ENCODE results near the gene FMR1NB. TPM values are rescaled to one million over a fixed set of nuclear protein-coding genes. Genes with fewer than 3 reads are reported as not detected.

Gene FMR1NB, protein sequence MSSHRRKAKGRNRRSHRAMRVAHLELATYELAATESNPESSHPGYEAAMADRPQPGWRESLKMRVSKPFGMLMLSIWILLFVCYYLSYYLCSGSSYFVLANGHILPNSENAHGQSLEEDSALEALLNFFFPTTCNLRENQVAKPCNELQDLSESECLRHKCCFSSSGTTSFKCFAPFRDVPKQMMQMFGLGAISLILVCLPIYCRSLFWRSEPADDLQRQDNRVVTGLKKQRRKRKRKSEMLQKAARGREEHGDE
- total RNA-seq = not detected
- polyA plus RNA-seq = not detected
- long read RNA-seq, donor 1 = 0 reads
- long read RNA-seq, donor 2 = 0 reads

DNA sequence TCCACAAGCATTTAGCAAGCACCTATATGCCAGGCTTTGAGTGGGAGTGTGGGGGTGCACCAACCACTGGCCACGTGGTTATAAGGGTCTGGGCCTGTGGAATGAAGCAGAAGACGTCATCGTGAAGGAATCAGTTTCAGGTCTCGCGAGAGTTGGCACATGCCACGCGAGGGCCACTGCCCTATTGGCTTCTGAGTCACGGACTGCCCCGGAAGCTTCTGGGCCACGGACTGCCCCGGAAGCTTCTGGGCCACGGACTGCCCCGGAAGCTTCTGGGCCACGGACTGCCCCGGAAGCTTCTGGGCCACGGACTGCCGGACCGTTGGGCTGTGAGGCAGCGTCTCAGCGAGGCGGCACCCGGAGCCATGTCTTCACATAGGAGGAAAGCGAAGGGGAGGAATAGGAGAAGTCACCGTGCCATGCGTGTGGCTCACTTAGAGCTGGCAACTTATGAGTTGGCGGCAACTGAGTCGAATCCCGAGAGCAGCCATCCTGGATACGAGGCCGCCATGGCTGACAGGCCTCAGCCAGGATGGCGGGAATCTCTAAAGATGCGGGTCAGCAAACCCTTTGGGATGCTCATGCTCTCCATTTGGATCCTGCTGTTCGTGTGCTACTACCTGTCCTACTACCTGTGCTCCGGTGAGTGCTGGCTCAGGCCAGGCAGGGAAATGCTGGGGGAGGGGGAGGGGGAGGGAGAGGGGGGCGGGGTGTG lies at the start of gene FMR1NB:
FMR1NB (plus strand) TSS at position 300 of the 715 bp plus-strand sequence; CDS start at position 366, 66 bp downstream.
- DNase-seq = no peak
- no peak within 1 kb of the TSS for H3K27ac ChIP-seq

DNA sequence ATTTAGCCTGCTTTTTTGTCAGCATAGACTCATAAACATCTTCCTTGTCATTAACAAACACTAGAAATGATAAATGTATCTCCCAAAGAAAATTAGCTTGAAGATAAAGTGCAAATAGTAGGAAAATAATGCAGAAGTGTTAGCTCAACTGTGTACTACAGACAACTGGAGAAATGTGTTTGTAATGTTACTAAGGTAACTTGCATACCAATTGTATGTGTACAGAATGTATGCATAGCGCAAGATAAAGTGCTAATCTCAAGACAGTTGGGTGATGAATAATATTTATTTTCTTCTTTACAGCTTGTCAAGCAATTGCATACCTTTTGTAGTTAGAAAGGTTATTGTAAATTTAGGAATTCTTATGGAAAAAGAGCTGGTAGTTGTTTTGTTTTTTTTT lies 47.3 kb upstream of the FMR1NB start:
- Histone ChIP-seq H3K9me3 (no peaks in the 10 kb centered on the region), H3K27me3 (ENCODE audit: insufficient read depth in 3 of 3, low read length in 2 of 3) (no peaks in the 10 kb centered on the region), H3K4me1 (no peaks in the 10 kb centered on the region), H3K36me3 (ENCODE audit: insufficient read depth in 1 of 2, low read depth in 1 of 2) (peaks cover 3 to 66% of the 10 kb centered on the region in 2 donors), H3K27ac (no peak overlapping the region), H3K4me3 (no peak overlapping the region)
- intact Hi-C loops (cut with DNase I) = no loop called here
- TF ChIP-seq, protein P1, sequence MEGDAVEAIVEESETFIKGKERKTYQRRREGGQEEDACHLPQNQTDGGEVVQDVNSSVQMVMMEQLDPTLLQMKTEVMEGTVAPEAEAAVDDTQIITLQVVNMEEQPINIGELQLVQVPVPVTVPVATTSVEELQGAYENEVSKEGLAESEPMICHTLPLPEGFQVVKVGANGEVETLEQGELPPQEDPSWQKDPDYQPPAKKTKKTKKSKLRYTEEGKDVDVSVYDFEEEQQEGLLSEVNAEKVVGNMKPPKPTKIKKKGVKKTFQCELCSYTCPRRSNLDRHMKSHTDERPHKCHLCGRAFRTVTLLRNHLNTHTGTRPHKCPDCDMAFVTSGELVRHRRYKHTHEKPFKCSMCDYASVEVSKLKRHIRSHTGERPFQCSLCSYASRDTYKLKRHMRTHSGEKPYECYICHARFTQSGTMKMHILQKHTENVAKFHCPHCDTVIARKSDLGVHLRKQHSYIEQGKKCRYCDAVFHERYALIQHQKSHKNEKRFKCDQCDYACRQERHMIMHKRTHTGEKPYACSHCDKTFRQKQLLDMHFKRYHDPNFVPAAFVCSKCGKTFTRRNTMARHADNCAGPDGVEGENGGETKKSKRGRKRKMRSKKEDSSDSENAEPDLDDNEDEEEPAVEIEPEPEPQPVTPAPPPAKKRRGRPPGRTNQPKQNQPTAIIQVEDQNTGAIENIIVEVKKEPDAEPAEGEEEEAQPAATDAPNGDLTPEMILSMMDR (IDR thresholded peaks at IDR 0.05) = no peak
- ATAC-seq (no peak), DNase-seq (no peak)
- WGBS, 3 donors = 87 to 100% (median 100%) methylated on average over 1 of the region's 1 CpG

More for the DNA sequence above, at the start of gene FMR1NB:
- WGBS, 3 donors = 91 to 98% (median 97%) methylated on average over 31 to 35 of the region's 35 CpGs
- Histone ChIP-seq H3K36me3 (ENCODE audit: insufficient read depth in 1 of 2, low read depth in 1 of 2) (no peaks in the 10 kb centered on the region), H3K4me1 (no peaks in the 10 kb centered on the region), H3K27me3 (ENCODE audit: insufficient read depth in 3 of 3, low read length in 2 of 3) (no peaks in the 10 kb centered on the region), H3K4me3 (no peak within 1 kb of the TSS), H3K9me3 (no peaks in the 10 kb centered on the region)
- TF ChIP-seq, protein P1 (IDR thresholded peaks at IDR 0.05) = no peak
- no peak for ATAC-seq
- intact Hi-C loops (cut with DNase I) = no loop called here

DNA sequence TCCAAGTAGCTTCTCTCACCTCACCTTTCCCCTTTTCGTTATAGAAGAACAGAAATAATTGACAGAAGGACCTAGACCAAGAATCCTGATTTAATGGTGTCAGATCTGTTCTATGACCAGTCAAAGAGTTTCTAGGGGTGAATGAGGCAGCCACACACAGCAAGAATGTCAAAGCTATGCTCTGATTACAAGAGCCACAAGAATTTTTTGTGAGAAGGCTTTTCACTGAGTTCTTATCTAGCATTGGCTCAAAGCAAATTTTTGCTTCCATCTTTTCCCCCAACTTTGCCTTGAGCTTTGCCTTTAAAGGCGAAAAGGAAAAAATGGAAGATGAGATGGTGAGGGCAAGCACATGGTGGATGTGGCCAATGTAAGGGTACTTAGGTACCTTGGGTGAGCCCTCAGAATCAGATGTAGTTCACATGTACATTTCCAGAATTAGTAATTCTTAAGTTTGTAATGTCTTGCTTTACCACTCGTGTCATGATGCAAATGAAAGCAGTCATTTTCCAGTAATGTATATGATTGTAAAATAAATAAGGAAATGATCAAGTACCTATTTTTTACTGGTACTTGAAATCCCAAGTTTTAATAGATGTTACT lies 45.9 kb upstream of the FMR1NB start:
- Histone ChIP-seq H3K9me3 (no peaks in the 10 kb centered on the region), H3K27ac (no peak overlapping the region), H3K4me3 (no peak overlapping the region), H3K4me1 (no peaks in the 10 kb centered on the region), H3K36me3 (ENCODE audit: insufficient read depth in 1 of 2, low read depth in 1 of 2) (peaks cover 4 to 58% of the 10 kb centered on the region in 2 donors), H3K27me3 (ENCODE audit: insufficient read depth in 3 of 3, low read length in 2 of 3) (no peaks in the 10 kb centered on the region)
- intact Hi-C loops (cut with DNase I) = no loop called here
- no peak for ATAC-seq
- TF ChIP-seq, protein P1 (IDR thresholded peaks at IDR 0.05) = no peak
- no peak for DNase-seq
- 69 to 100% (median 95%) methylated on average over 3 of the region's 3 CpGs for WGBS, 3 donors

DNA sequence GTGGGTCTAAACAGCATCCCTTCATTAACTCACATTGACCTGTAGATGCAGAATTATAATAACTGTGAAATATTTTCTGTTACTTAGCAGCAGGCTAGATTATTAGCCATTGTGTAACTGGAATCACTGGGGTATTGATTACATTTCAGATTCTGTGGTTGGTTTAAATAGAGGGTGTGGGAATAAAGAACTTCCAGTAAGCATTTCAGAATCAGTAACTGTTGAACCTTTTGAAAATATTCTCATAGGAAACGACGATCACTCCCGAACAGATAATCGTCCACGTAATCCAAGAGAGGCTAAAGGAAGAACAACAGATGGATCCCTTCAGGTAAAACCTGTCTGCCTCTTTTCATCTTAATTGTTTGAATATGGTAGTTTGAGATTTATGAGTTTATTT lies 35.9 kb upstream of the FMR1NB start:
- TF ChIP-seq, protein P1 (IDR thresholded peaks at IDR 0.05) = no peak
- Histone ChIP-seq H3K27me3 (ENCODE audit: insufficient read depth in 3 of 3, low read length in 2 of 3) (no peaks in the 10 kb centered on the region), H3K4me1 (no peaks in the 10 kb centered on the region), H3K9me3 (no peaks in the 10 kb centered on the region), H3K4me3 (no peak overlapping the region), H3K36me3 (ENCODE audit: insufficient read depth in 1 of 2, low read depth in 1 of 2) (peaks cover 0 to 35% of the 10 kb centered on the region in 2 donors), H3K27ac (no peak overlapping the region)
- no peak for DNase-seq
- intact Hi-C loops (cut with DNase I) = no loop called here
- ATAC-seq = no peak
- 90 to 95% (median 95%) methylated on average over 5 of the region's 5 CpGs for WGBS, 3 donors

All from psoas muscle (tissue), 8 donors.